Neural progenitor cell (in vitro differentiated cells): ENCODE data around the gene LRRN1. TPM values are rescaled to one million over a fixed set of nuclear protein-coding genes. Genes with fewer than 3 reads are reported as not detected.

Source experiments
- DNase-seq: peaks from one replicate; pipeline ENCODE4 v3.0.0-alpha.2; 2016; ENCODE audit warnings: low spot score
- H2AFZ ChIP-seq: fragments of 200-600 bp; sonication (generic); replicated peaks from 2 replicates; pipeline ENCODE4 v1.6.1; 2016; ENCODE audit warnings: antibody characterized with exemption
- H3F3A ChIP-seq: fragments of 200-600 bp; sonication (generic); 2 replicates; pipeline ENCODE4 v1.6.1; 2016; ENCODE audit warnings: antibody characterized with exemption, low read depth
- H3K27ac ChIP-seq: fragments of 200-600 bp; sonication (generic); 2 replicates; pipeline ENCODE4 v1.5.1; 2016; ENCODE audit warnings: mild to moderate bottlenecking
- H3K27me3 ChIP-seq: fragments of 200-600 bp; sonication (generic); 2 replicates; pipeline ENCODE4 v1.6.1; 2016; ENCODE audit warnings: mild to moderate bottlenecking, moderate library complexity
- H3K36me3 ChIP-seq: fragments of 200-600 bp; sonication (generic); 2 replicates; pipeline ENCODE4 v1.5.1; 2016
- H3K4me1 ChIP-seq: fragments of 200-600 bp; sonication (generic); 2 replicates; pipeline ENCODE4 v1.6.1; 2016; ENCODE audit warnings: mixed run types
- H3K4me2 ChIP-seq: fragments of 200-600 bp; sonication (generic); 2 replicates; pipeline ENCODE4 v1.6.1; 2016
- H3K4me3 ChIP-seq: fragments of 200-600 bp; sonication (generic); 2 replicates; pipeline ENCODE4 v1.5.1; 2016
- H3K79me2 ChIP-seq: fragments of 200-600 bp; sonication (generic); 2 replicates; pipeline ENCODE4 v1.6.1; 2016; ENCODE audit warnings: low read depth
- H3K9ac ChIP-seq: fragments of 200-600 bp; sonication (generic); 2 replicates; pipeline ENCODE4 v1.6.1; 2016
- H3K9me3 ChIP-seq: fragments of 200-600 bp; sonication (generic); 2 replicates; pipeline ENCODE4 v1.5.1; 2016; ENCODE audit warnings: low read depth
- H4K20me1 ChIP-seq: fragments of 200-600 bp; sonication (generic); 2 replicates; pipeline ENCODE4 v1.6.1; 2016; ENCODE audit warnings: low read depth
- H3K27ac Mint-ChIP-seq: 3 replicates; pipeline ENCODE4 v1.8.0; 2021; ENCODE audit warnings: mixed read lengths
- H3K27me3 Mint-ChIP-seq: 2 replicates; pipeline ENCODE4 v1.8.0; 2022; ENCODE audit warnings: low read depth, mild to moderate bottlenecking, inconsistent platforms, moderate library complexity, mixed read lengths; ENCODE audit not compliant: insufficient read depth
- H3K36me3 Mint-ChIP-seq: 3 replicates; pipeline ENCODE4 v1.8.0; 2021; ENCODE audit warnings: mixed read lengths
- H3K4me1 Mint-ChIP-seq: 3 replicates; pipeline ENCODE4 v1.8.0; 2021; ENCODE audit warnings: mixed read lengths
- H3K4me3 Mint-ChIP-seq: 3 replicates; pipeline ENCODE4 v1.8.0; 2021; ENCODE audit warnings: mild to moderate bottlenecking, moderate library complexity, mixed read lengths
- H3K9me3 Mint-ChIP-seq: 3 replicates; pipeline ENCODE4 v1.8.0; 2020; ENCODE audit warnings: mixed read lengths
- EZH2 ChIP-seq: fragments of 200-600 bp; sonication (generic); IDR thresholded peaks from 2 replicates; pipeline ENCODE4 v1.6.1; 2017; ENCODE audit warnings: antibody characterized with exemption, mild to moderate bottlenecking, moderate library complexity
- EZH2phosphoT487 ChIP-seq: fragments of 200-600 bp; sonication (generic); IDR thresholded peaks from 2 replicates; pipeline ENCODE4 v1.6.1; 2017; ENCODE audit warnings: antibody characterized with exemption
- total RNA-seq: library from RNA; depleted of rRNA; stranded (reverse); fragments of >200 nt; gene quantifications from 2 replicates; pipeline ENCODE4 v1.2.3, GENCODE V29; 2015; ENCODE audit warnings: low replicate concordance
- TF ChIP-seq, protein P1 (sequence below): fragments of 200-600 bp; sonication (generic); IDR thresholded peaks from 2 replicates; pipeline ENCODE4 v1.5.1; 2017; ENCODE audit warnings: antibody characterized with exemption, mild to moderate bottlenecking

LRRN1 gene
- total RNA-seq, 1 donor from 2014 or later = 57.9 TPM

DNA sequence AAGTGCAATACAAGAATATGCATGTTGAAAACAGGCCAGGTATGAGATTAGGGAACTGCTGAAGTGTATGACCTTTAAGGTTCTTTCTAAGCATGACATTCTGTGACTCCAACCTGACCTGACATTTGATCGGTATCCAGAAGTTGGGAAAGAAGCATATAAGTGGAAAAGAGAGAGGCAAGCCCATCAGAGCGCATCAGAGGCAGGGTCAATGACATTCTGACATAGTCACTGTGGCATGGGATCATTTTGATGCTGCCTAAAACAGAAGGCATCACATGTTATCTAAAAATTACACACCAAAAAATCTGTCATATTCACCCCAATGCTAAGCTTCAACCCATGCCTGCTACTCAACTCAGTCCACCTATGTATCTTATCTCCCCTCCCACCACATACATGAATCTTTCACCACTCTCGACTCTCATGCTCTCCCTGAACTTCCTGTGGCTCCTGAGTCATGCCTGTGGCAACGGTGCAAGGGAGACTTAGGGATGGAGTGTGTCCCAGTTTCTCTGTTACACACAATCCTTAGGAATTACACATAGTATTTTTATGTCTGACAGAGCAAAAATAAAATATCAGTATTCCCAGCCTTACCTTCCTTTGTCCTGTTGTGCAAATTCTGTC lies 20.5 kb upstream of the LRRN1 start:
- Histone ChIP-seq H3K27ac (no peak overlapping the region), H3K79me2 (no peaks in the 10 kb centered on the region), H3K9me3 (no peaks in the 10 kb centered on the region), H3K9ac (no peak overlapping the region), H3F3A (no peaks in the 10 kb centered on the region), H2AFZ (no peak overlapping the region), H3K27me3 (no peaks in the 10 kb centered on the region), H3K4me1 (no peaks in the 10 kb centered on the region), H3K4me3 (no peak overlapping the region), H3K4me2 (no peak overlapping the region), H3K36me3 (no peaks in the 10 kb centered on the region), H4K20me1 (no peaks in the 10 kb centered on the region)
- no peaks in the 10 kb centered on the region for H3K4me1 Mint-ChIP-seq
- H3K27me3 Mint-ChIP-seq = peaks cover 2% of the 10 kb centered on the region
- TF ChIP-seq EZH2phosphoT487 (no peak), EZH2 (no peak)
- TF ChIP-seq, protein P1, sequence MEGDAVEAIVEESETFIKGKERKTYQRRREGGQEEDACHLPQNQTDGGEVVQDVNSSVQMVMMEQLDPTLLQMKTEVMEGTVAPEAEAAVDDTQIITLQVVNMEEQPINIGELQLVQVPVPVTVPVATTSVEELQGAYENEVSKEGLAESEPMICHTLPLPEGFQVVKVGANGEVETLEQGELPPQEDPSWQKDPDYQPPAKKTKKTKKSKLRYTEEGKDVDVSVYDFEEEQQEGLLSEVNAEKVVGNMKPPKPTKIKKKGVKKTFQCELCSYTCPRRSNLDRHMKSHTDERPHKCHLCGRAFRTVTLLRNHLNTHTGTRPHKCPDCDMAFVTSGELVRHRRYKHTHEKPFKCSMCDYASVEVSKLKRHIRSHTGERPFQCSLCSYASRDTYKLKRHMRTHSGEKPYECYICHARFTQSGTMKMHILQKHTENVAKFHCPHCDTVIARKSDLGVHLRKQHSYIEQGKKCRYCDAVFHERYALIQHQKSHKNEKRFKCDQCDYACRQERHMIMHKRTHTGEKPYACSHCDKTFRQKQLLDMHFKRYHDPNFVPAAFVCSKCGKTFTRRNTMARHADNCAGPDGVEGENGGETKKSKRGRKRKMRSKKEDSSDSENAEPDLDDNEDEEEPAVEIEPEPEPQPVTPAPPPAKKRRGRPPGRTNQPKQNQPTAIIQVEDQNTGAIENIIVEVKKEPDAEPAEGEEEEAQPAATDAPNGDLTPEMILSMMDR = no peak
- no peak for DNase-seq
- H3K27ac Mint-ChIP-seq = peak overlapping the region; percentile 48
- no peak overlapping the region for H3K4me3 Mint-ChIP-seq
- peaks cover 14% of the 10 kb centered on the region for H3K9me3 Mint-ChIP-seq
- no peaks in the 10 kb centered on the region for H3K36me3 Mint-ChIP-seq

DNA sequence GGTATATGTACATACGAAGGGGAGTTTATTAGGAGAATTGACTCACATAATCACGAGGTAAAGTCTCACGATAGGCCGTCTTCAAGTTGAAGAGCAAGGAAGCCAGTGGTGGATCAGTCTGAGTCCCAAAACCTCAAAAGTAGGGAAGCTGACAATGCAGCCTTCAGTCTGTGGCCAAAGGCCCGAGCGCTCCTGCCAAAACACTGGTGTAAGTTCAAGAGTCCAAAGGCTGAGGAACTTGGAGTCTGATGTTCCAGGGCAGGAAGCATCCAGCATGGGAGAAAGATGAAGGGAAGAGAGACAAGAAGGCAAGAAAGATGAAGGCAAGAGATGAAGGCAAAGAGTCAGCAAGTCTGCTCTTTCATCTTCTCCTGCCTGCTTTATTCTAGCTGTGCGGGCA lies 16.8 kb upstream of the LRRN1 start:
- Histone ChIP-seq H3K4me3 (no peak overlapping the region), H3K27ac (no peak overlapping the region), H3K4me2 (no peak overlapping the region), H4K20me1 (no peaks in the 10 kb centered on the region), H3K4me1 (no peaks in the 10 kb centered on the region), H3K79me2 (no peaks in the 10 kb centered on the region), H3K36me3 (no peaks in the 10 kb centered on the region), H2AFZ (no peak overlapping the region), H3F3A (no peaks in the 10 kb centered on the region), H3K9me3 (no peaks in the 10 kb centered on the region), H3K27me3 (no peaks in the 10 kb centered on the region), H3K9ac (no peak overlapping the region)
- TF ChIP-seq, protein P1 = no peak
- TF ChIP-seq EZH2 (no peak), EZH2phosphoT487 (no peak)
- no peaks in the 10 kb centered on the region for H3K4me1 Mint-ChIP-seq
- no peaks in the 10 kb centered on the region for H3K27me3 Mint-ChIP-seq
- no peaks in the 10 kb centered on the region for H3K36me3 Mint-ChIP-seq
- no peak overlapping the region for H3K27ac Mint-ChIP-seq
- DNase-seq = no peak
- no peak overlapping the region for H3K4me3 Mint-ChIP-seq
- no peaks in the 10 kb centered on the region for H3K9me3 Mint-ChIP-seq

- H3K36me3 Mint-ChIP-seq = no peaks in the 10 kb centered on the region
- no peak overlapping the region for H3K4me3 ChIP-seq
- no peaks in the 10 kb centered on the region for H3F3A ChIP-seq
- H3K9me3 Mint-ChIP-seq = no peaks in the 10 kb centered on the region
- TF ChIP-seq EZH2 (no peak), EZH2phosphoT487 (no peak)
- TF ChIP-seq, protein P1 = no peak
- no peak overlapping the region for H3K9ac ChIP-seq
- no peaks in the 10 kb centered on the region for H3K9me3 ChIP-seq
- H3K4me1 ChIP-seq = no peaks in the 10 kb centered on the region
- H3K27ac ChIP-seq = no peak overlapping the region
- no peak overlapping the region for H2AFZ ChIP-seq
- no peaks in the 10 kb centered on the region for H3K79me2 ChIP-seq
- H3K4me3 Mint-ChIP-seq = no peak overlapping the region
- H3K27ac Mint-ChIP-seq = no peak overlapping the region
- H4K20me1 ChIP-seq = no peaks in the 10 kb centered on the region
- no peak for DNase-seq
- H3K4me1 Mint-ChIP-seq = no peaks in the 10 kb centered on the region
- no peak overlapping the region for H3K4me2 ChIP-seq
- no peaks in the 10 kb centered on the region for H3K27me3 ChIP-seq
- H3K36me3 ChIP-seq = no peaks in the 10 kb centered on the region
- no peaks in the 10 kb centered on the region for H3K27me3 Mint-ChIP-seq
Measured at GRCh38 chr3:3783210-3783609, 16.0 kb upstream of the LRRN1 start.
